HepG2 (cell line): ENCODE results near the gene WDR76. TPM values are rescaled to one million over a fixed set of nuclear protein-coding genes. Genes with fewer than 3 reads are reported as not detected.

Source experiments
- ATF7-NPFF ChIP-seq: sonication (generic); formaldehyde crosslinking; IDR thresholded peaks from 2 replicates; pipeline ENCODE4 v1.8.1; 2023; ENCODE audit warnings: mild to moderate bottlenecking, low read depth, missing genetic modification reagents, moderate library complexity
- FOXP4 ChIP-seq: sonication (generic); formaldehyde crosslinking; IDR thresholded peaks from 2 replicates; pipeline ENCODE4 v1.4.0; 2020; ENCODE audit warnings: missing genetic modification reagents
- HNF1B ChIP-seq: sonication (generic); formaldehyde crosslinking; IDR thresholded peaks from 2 replicates; pipeline ENCODE4 v1.5.1; 2020; ENCODE audit warnings: mild to moderate bottlenecking, moderate library complexity, missing genetic modification reagents
- JARID2 ChIP-seq: sonication (generic); formaldehyde crosslinking; IDR thresholded peaks from 2 replicates; pipeline ENCODE4 v1.8.1; 2023; ENCODE audit warnings: missing genetic modification reagents, inconsistent platforms; ENCODE audit not compliant: insufficient replicate concordance
- KDM2A ChIP-seq: sonication (generic); formaldehyde crosslinking; IDR thresholded peaks from 2 replicates; pipeline ENCODE4 v1.4.0; 2020; ENCODE audit warnings: low read depth, missing genetic modification reagents, borderline replicate concordance
- MTA1 ChIP-seq: sonication (generic); formaldehyde crosslinking; IDR thresholded peaks from 2 replicates; pipeline ENCODE4 v1.4.0; 2020; ENCODE audit warnings: missing genetic modification reagents, mild to moderate bottlenecking, borderline replicate concordance
- MTERF4 ChIP-seq: sonication (generic); formaldehyde crosslinking; IDR thresholded peaks from 2 replicates; pipeline ENCODE4 v1.8.0; 2023; ENCODE audit warnings: mild to moderate bottlenecking, missing genetic modification reagents
- SP140L ChIP-seq: sonication (generic); formaldehyde crosslinking; IDR thresholded peaks from 2 replicates; pipeline ENCODE4 v1.4.0; 2020; ENCODE audit warnings: missing genetic modification reagents, borderline replicate concordance
- ZNF329 ChIP-seq: sonication (generic); formaldehyde crosslinking; IDR thresholded peaks from 2 replicates; pipeline ENCODE4 v1.9.0; 2021; ENCODE audit warnings: low read depth, mild to moderate bottlenecking, missing genetic modification reagents
- ZNF367 ChIP-seq: sonication (generic); formaldehyde crosslinking; IDR thresholded peaks from 2 replicates; pipeline ENCODE4 v1.4.0; 2020; ENCODE audit warnings: missing genetic modification reagents, borderline replicate concordance
- ZNF431 ChIP-seq: sonication (generic); formaldehyde crosslinking; IDR thresholded peaks from 2 replicates; pipeline ENCODE4 v1.9.0; 2022; ENCODE audit warnings: missing genetic modification reagents, low read depth, mild to moderate bottlenecking, borderline replicate concordance
- ZNF557 ChIP-seq: sonication (generic); formaldehyde crosslinking; IDR thresholded peaks from 2 replicates; pipeline ENCODE4 v1.4.0; 2020; ENCODE audit warnings: missing genetic modification reagents
- ZNF616 ChIP-seq: sonication (generic); formaldehyde crosslinking; IDR thresholded peaks from 2 replicates; pipeline ENCODE4 v1.5.0; 2020; ENCODE audit warnings: low read depth, mild to moderate bottlenecking, missing genetic modification reagents
- polyA plus RNA-seq, 8 experiments: library from polyadenylated mRNA; depleted of rRNA in 3 of 8; stranded (reverse) in 7 of 8; unstranded in 1 of 8; fragments of >200 nt; fragmentation: Illumina TruSeq in 4 of 8; extraction: Trizol in 4 of 8; gene quantifications; 2 replicates each; pipeline versions ENCODE4 v1.2.1 to v1.2.3, GENCODE V29; 2011 to 2016; ENCODE audit warnings: low read depth in 4 of 8, missing spikeins in 1 of 8, mixed read lengths in 1 of 8; ENCODE audit not compliant: insufficient read depth in 1 of 8
- total RNA-seq, 5 experiments: library from RNA; depleted of rRNA; stranded (reverse); fragments of >200 nt; fragmentation: Illumina TruSeq; extraction: Trizol; gene quantifications; 2 replicates each; pipeline ENCODE4 v1.2.3, GENCODE V29; 2016; ENCODE audit warnings: low read depth in 1 of 5
- TF ChIP-seq, protein P1 (sequence below): sonication (generic); formaldehyde crosslinking; IDR thresholded peaks from 2 replicates; pipeline ENCODE4 v1.4.0; 2020; ENCODE audit warnings: missing genetic modification reagents
- TF ChIP-seq, protein P2 (sequence below): sonication (generic); formaldehyde crosslinking; IDR thresholded peaks from 2 replicates; pipeline ENCODE4 v1.5.1; 2020; ENCODE audit warnings: mild to moderate bottlenecking, missing genetic modification reagents
- TF ChIP-seq, protein P3 (sequence below): sonication (generic); formaldehyde crosslinking; IDR thresholded peaks from 2 replicates; pipeline ENCODE4 v1.4.0; 2020; ENCODE audit warnings: mild to moderate bottlenecking, missing genetic modification reagents

Gene WDR76
- total and polyA plus RNA-seq, 2 of the 13 experiments (the other 11 are each of a cell fraction or from before 2014, with no cell fraction given): 1.1 to 9.7 TPM

GRCh38 chr15:43800286-43801141 lies 26.3 kb upstream of the WDR76 start, which contains the start of gene HYPK (continued):
- TF ChIP-seq ZNF431 (CRISPR knock-in tag) (no peak), ZNF616 (no peak), FOXP4 (CRISPR knock-in tag) (no peak), MTERF4 (no peak), ZNF367 (no peak), ZNF557 (CRISPR knock-in tag) (no peak), JARID2 (no peak), SP140L (CRISPR knock-in tag) (0 out of 2 replicates have a peak, but pooled peaks have one; percentile 31), MTA1 (no peak), HNF1B (CRISPR knock-in tag) (peak; percentile 75), ATF7-NPFF (CRISPR knock-in tag) (peak; percentile 68; the same call in 1 of the 2 replicates), ZNF329 (CRISPR knock-in tag) (peak; percentile 64; the same call in 1 of the 2 replicates), KDM2A (CRISPR knock-in tag) (peak; percentile 99)
- TF ChIP-seq, protein P1, sequence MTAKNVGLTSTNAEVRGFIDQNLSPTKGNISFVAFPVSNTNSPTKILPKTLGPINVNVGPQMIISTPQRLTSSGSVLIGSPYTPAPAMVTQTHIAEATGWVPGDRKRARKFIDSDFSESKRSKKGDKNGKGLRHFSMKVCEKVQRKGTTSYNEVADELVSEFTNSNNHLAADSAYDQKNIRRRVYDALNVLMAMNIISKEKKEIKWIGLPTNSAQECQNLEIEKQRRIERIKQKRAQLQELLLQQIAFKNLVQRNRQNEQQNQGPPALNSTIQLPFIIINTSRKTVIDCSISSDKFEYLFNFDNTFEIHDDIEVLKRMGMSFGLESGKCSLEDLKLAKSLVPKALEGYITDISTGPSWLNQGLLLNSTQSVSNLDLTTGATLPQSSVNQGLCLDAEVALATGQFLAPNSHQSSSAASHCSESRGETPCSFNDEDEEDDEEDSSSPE (CRISPR knock-in tag): no peak
- TF ChIP-seq, protein P2, sequence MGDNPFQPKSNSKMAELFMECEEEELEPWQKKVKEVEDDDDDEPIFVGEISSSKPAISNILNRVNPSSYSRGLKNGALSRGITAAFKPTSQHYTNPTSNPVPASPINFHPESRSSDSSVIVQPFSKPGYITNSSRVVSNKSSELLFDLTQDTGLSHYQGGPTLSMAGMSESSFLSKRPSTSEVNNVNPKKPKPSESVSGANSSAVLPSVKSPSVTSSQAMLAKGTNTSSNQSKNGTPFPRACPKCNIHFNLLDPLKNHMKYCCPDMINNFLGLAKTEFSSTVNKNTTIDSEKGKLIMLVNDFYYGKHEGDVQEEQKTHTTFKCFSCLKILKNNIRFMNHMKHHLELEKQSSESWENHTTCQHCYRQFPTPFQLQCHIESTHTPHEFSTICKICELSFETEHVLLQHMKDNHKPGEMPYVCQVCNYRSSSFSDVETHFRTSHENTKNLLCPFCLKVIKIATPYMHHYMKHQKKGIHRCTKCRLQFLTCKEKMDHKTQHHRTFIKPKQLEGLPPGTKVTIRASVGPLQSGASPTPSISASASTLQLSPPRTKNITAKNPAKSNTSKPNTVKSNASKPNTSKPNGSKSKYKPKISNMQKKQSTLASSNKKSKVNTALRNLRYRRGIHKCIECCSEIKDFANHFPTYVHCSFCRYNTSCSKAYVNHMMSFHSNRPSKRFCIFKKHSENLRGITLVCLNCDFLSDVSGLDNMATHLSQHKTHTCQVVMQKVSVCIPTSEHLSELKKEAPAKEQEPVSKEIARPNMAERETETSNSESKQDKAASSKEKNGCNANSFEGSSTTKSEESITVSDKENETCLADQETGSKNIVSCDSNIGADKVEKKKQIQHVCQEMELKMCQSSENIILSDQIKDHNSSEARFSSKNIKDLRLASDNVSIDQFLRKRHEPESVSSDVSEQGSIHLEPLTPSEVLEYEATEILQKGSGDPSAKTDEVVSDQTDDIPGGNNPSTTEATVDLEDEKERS (CRISPR knock-in tag): no peak
- TF ChIP-seq, protein P3, sequence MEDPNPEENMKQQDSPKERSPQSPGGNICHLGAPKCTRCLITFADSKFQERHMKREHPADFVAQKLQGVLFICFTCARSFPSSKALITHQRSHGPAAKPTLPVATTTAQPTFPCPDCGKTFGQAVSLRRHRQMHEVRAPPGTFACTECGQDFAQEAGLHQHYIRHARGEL (CRISPR knock-in tag): peak; percentile 77; the same call in 1 of the 2 replicates
